ENCODE measurements around the gene CYFIP2.
A peak's percentile ranks its signal among the peaks of the same experiment; 100 is the strongest.

The CYFIP2 gene

GRCh38 chr5:157358871-157359270 is 92.9 kb downstream of the CYFIP2 start:
- DNase-seq (no peak), ATAC-seq (no peak)

- ATAC-seq = no peak
- DNase-seq = no peak
Observed at GRCh38 chr5:157359356-157360055, 93.6 kb downstream of the CYFIP2 start.

- DNase-seq = no peak
- no peak for ATAC-seq
Observed at GRCh38 chr5:157362012-157362411, 96.1 kb downstream of the CYFIP2 start.

GRCh38 chr5:157362502-157362901 is 96.6 kb downstream of the CYFIP2 start:
- ATAC-seq = no peak
- no peak for DNase-seq

GRCh38 chr5:157362982-157363381 is 97.1 kb downstream of the CYFIP2 start:
- ATAC-seq = no peak

GRCh38 chr5:157365732-157366131 is 99.8 kb downstream of the CYFIP2 start:
- DNase-seq (no peak), ATAC-seq (no peak)

More at GRCh38 chr5:157362982-157363381, 97.1 kb downstream of the CYFIP2 start:
- DNase-seq = no peak

GRCh38 chr5:157366741-157367674 is 101.1 kb downstream of the CYFIP2 start:
- DNase-seq (no peak), ATAC-seq (no peak)

GRCh38 chr5:157369507-157369906 is 103.6 kb downstream of the CYFIP2 start:
- ATAC-seq (no peak), DNase-seq (no peak)

GRCh38 chr5:157370967-157371366 is 105.0 kb downstream of the CYFIP2 start:
- no peak for DNase-seq
- no peak for ATAC-seq

- DNase-seq = no peak
- no peak for ATAC-seq
Observed at GRCh38 chr5:157371655-157372471, 105.9 kb downstream of the CYFIP2 start.

GRCh38 chr5:157372472-157372822 is 106.5 kb downstream of the CYFIP2 start:
- ATAC-seq (no peak), DNase-seq (no peak)

- no peak for DNase-seq
- ATAC-seq = no peak
Observed at GRCh38 chr5:157378509-157378908, 112.6 kb downstream of the CYFIP2 start.

- no peak for ATAC-seq
- no peak for DNase-seq
Observed at GRCh38 chr5:157379983-157380382, 114.1 kb downstream of the CYFIP2 start.

- ATAC-seq (no peak), DNase-seq (no peak)
Observed at GRCh38 chr5:157381746-157382145, 115.8 kb downstream of the CYFIP2 start.

GRCh38 chr5:157382996-157383800 is 117.3 kb downstream of the CYFIP2 start:
- ATAC-seq = no peak
- DNase-seq = no peak

- DNase-seq (no peak), ATAC-seq (peak; percentile 26)
Observed at GRCh38 chr5:157384971-157385709, 119.2 kb downstream of the CYFIP2 start.

GRCh38 chr5:157387041-157387563 is 121.2 kb downstream of the CYFIP2 start:
- ATAC-seq (no peak), DNase-seq (no peak)

GRCh38 chr5:157387683-157388093 is 121.8 kb downstream of the CYFIP2 start:
- no peak for DNase-seq
- no peak for ATAC-seq

GRCh38 chr5:157388111-157388710 is 122.3 kb downstream of the CYFIP2 start:
- ATAC-seq (no peak), DNase-seq (no peak)

GRCh38 chr5:157389103-157389502 is 123.2 kb downstream of the CYFIP2 start:
- ATAC-seq (no peak), DNase-seq (no peak)

Data from stimulated activated naive CD8-positive, alpha-beta T cell treated with anti-CD3 and anti-CD28 coated beads, Interleukin-15, Interleukin-2, amounts not matched to agents 100 U/mL and 50 U/mL, for 24 hours (primary cell).